ENCODE measurements around the gene HSF2BP.

Gene HSF2BP

GRCh38 chr21:43648171-43648570 is 11.1 kb downstream of the HSF2BP start:
- DNase-seq = no peak

- peak; percentile 86 for DNase-seq
Observed at GRCh38 chr21:43646550-43647260, 12.6 kb downstream of the HSF2BP start.

GRCh38 chr21:43645976-43646375 is 13.3 kb downstream of the HSF2BP start:
- DNase-seq = no peak

- DNase-seq = no peak
Observed at GRCh38 chr21:43645136-43645891, 14.0 kb downstream of the HSF2BP start.

- no peak for DNase-seq
Observed at GRCh38 chr21:43644609-43645008, 14.7 kb downstream of the HSF2BP start.

- DNase-seq = no peak
Observed at GRCh38 chr21:43644071-43644470, 15.2 kb downstream of the HSF2BP start.

- DNase-seq = no peak
Observed at GRCh38 chr21:43643193-43643592, 16.1 kb downstream of the HSF2BP start.

GRCh38 chr21:43640400-43640799 is 18.9 kb downstream of the HSF2BP start:
- no peak for DNase-seq

- no peak for DNase-seq
Observed at GRCh38 chr21:43639470-43640353, 19.6 kb downstream of the HSF2BP start.

- DNase-seq = no peak
Observed at GRCh38 chr21:43637530-43638158, 21.6 kb downstream of the HSF2BP start.

- DNase-seq = no peak
Observed at GRCh38 chr21:43635436-43635835, 23.9 kb downstream of the HSF2BP start.

- no peak for DNase-seq
Observed at GRCh38 chr21:43634618-43635017, 24.7 kb downstream of the HSF2BP start.

- DNase-seq = no peak
Observed at GRCh38 chr21:43632373-43632905, 26.8 kb downstream of the HSF2BP start.

GRCh38 chr21:43631411-43632107 is 27.7 kb downstream of the HSF2BP start:
- DNase-seq = no peak

- no peak for DNase-seq
Observed at GRCh38 chr21:43627527-43627926, 31.8 kb downstream of the HSF2BP start.

- no peak for DNase-seq
Observed at GRCh38 chr21:43626390-43626789, 32.9 kb downstream of the HSF2BP start.

- no peak for DNase-seq
Observed at GRCh38 chr21:43624339-43624738, 34.9 kb downstream of the HSF2BP start.

- DNase-seq = no peak
Observed at GRCh38 chr21:43623588-43623987, 35.7 kb downstream of the HSF2BP start.

- DNase-seq = no peak
Observed at GRCh38 chr21:43622796-43623195, 36.5 kb downstream of the HSF2BP start.

- no peak for DNase-seq
Observed at GRCh38 chr21:43619856-43620255, 39.4 kb downstream of the HSF2BP start.

GRCh38 chr21:43619344-43619743 is 39.9 kb downstream of the HSF2BP start:
- no peak for DNase-seq

GRCh38 chr21:43618940-43619339 is 40.3 kb downstream of the HSF2BP start:
- no peak for DNase-seq

All from activated naive CD4-positive, alpha-beta T cell treated with Interleukin-2 at 50 U/mL for 16 hours (primary cell).